ENCODE data around the gene CTNNBIP1.

CTNNBIP1 gene

GRCh38 chr1:9846611-9847171 is 63.4 kb downstream of the CTNNBIP1 start:
- peaks cover 2% of the 10 kb centered on the region; the same call in 1 of the 2 replicates for H3K9me3 ChIP-seq (ENCODE audit: insufficient read depth, low read length)
- DNase-seq (ENCODE audit: low read depth, low spot score): no peak
- no peaks in the 10 kb centered on the region for H3K27me3 ChIP-seq (ENCODE audit: insufficient read depth, insufficient read length)
- TF ChIP-seq YY1 (IDR thresholded peaks at IDR 0.05; ENCODE audit: insufficient read depth, insufficient read length) (no peak), SUZ12 (IDR thresholded peaks at IDR 0.05; ENCODE audit: extremely low read depth, insufficient read depth, insufficient read length) (no peak), ZNF274 (IDR thresholded peaks at IDR 0.05; ENCODE audit: low read depth, low read length) (no peak)
- no peak overlapping the region for H3K9ac ChIP-seq (ENCODE audit: insufficient read length, low read depth)
- no peaks in the 10 kb centered on the region for H3K36me3 ChIP-seq (ENCODE audit: insufficient read depth, insufficient read length, low read length)
- H3K4me1 ChIP-seq (ENCODE audit: insufficient read depth, insufficient read length): peaks cover 17% of the 10 kb centered on the region
- H3K4me3 ChIP-seq (ENCODE audit: insufficient read length, low read depth): no peak overlapping the region

GRCh38 chr1:9845914-9846313 is 64.2 kb downstream of the CTNNBIP1 start:
- Histone ChIP-seq H3K9me3 (ENCODE audit: insufficient read depth, low read length) (peaks cover 9% of the 10 kb centered on the region; the same call in 1 of the 2 replicates), H3K27me3 (ENCODE audit: insufficient read depth, insufficient read length) (peaks cover 2% of the 10 kb centered on the region), H3K4me3 (ENCODE audit: insufficient read length, low read depth) (no peak overlapping the region), H3K4me1 (ENCODE audit: insufficient read depth, insufficient read length) (peaks cover 16% of the 10 kb centered on the region), H3K36me3 (ENCODE audit: insufficient read depth, insufficient read length, low read length) (no peaks in the 10 kb centered on the region), H3K9ac (ENCODE audit: insufficient read length, low read depth) (no peak overlapping the region)
- TF ChIP-seq YY1 (IDR thresholded peaks at IDR 0.05; ENCODE audit: insufficient read depth, insufficient read length) (no peak), ZNF274 (IDR thresholded peaks at IDR 0.05; ENCODE audit: low read depth, low read length) (no peak), SUZ12 (IDR thresholded peaks at IDR 0.05; ENCODE audit: extremely low read depth, insufficient read depth, insufficient read length) (no peak)
- DNase-seq (ENCODE audit: low read depth, low spot score): no peak

GRCh38 chr1:9844756-9845155 is 65.3 kb downstream of the CTNNBIP1 start:
- no peak for TF ChIP-seq ZNF274 (IDR thresholded peaks at IDR 0.05; ENCODE audit: low read depth, low read length)
- no peak for TF ChIP-seq YY1 (IDR thresholded peaks at IDR 0.05; ENCODE audit: insufficient read depth, insufficient read length)
- TF ChIP-seq SUZ12 (IDR thresholded peaks at IDR 0.05; ENCODE audit: extremely low read depth, insufficient read depth, insufficient read length): no peak
- Histone ChIP-seq H3K9me3 (ENCODE audit: insufficient read depth, low read length) (peaks cover 9% of the 10 kb centered on the region; the same call in 1 of the 2 replicates), H3K4me3 (ENCODE audit: insufficient read length, low read depth) (no peak overlapping the region), H3K27me3 (ENCODE audit: insufficient read depth, insufficient read length) (peaks cover 2% of the 10 kb centered on the region), H3K9ac (ENCODE audit: insufficient read length, low read depth) (no peak overlapping the region), H3K4me1 (ENCODE audit: insufficient read depth, insufficient read length) (peaks cover 15% of the 10 kb centered on the region), H3K36me3 (ENCODE audit: insufficient read depth, insufficient read length, low read length) (no peaks in the 10 kb centered on the region)
- DNase-seq (ENCODE audit: low read depth, low spot score): no peak

- H3K27me3 ChIP-seq (ENCODE audit: insufficient read depth, insufficient read length): peaks cover 2% of the 10 kb centered on the region
- H3K4me3 ChIP-seq (ENCODE audit: insufficient read length, low read depth): no peak overlapping the region
- H3K4me1 ChIP-seq (ENCODE audit: insufficient read depth, insufficient read length): peaks cover 15% of the 10 kb centered on the region
- H3K9ac ChIP-seq (ENCODE audit: insufficient read length, low read depth): no peak overlapping the region
- H3K9me3 ChIP-seq (ENCODE audit: insufficient read depth, low read length): peaks cover 9% of the 10 kb centered on the region; the same call in 1 of the 2 replicates
- H3K36me3 ChIP-seq (ENCODE audit: insufficient read depth, insufficient read length, low read length): no peaks in the 10 kb centered on the region
- no peak for TF ChIP-seq ZNF274 (IDR thresholded peaks at IDR 0.05; ENCODE audit: low read depth, low read length)
- TF ChIP-seq SUZ12 (IDR thresholded peaks at IDR 0.05; ENCODE audit: extremely low read depth, insufficient read depth, insufficient read length): no peak
- no peak for TF ChIP-seq YY1 (IDR thresholded peaks at IDR 0.05; ENCODE audit: insufficient read depth, insufficient read length)
- no peak for DNase-seq (ENCODE audit: low read depth, low spot score)
These were observed 66.0 kb downstream of the CTNNBIP1 start for GRCh38 chr1:9844106-9844505.

GRCh38 chr1:9843576-9843945 is 66.5 kb downstream of the CTNNBIP1 start:
- H3K4me3 ChIP-seq (ENCODE audit: insufficient read length, low read depth): no peak overlapping the region
- peaks cover 9% of the 10 kb centered on the region; the same call in 1 of the 2 replicates for H3K9me3 ChIP-seq (ENCODE audit: insufficient read depth, low read length)
- H3K4me1 ChIP-seq (ENCODE audit: insufficient read depth, insufficient read length): peaks cover 15% of the 10 kb centered on the region
- TF ChIP-seq ZNF274 (IDR thresholded peaks at IDR 0.05; ENCODE audit: low read depth, low read length): no peak
- H3K36me3 ChIP-seq (ENCODE audit: insufficient read depth, insufficient read length, low read length): no peaks in the 10 kb centered on the region
- DNase-seq (ENCODE audit: low read depth, low spot score): no peak
- H3K27me3 ChIP-seq (ENCODE audit: insufficient read depth, insufficient read length): peaks cover 2% of the 10 kb centered on the region
- H3K9ac ChIP-seq (ENCODE audit: insufficient read length, low read depth): no peak overlapping the region

- TF ChIP-seq SUZ12 (IDR thresholded peaks at IDR 0.05; ENCODE audit: extremely low read depth, insufficient read depth, insufficient read length): no peak
- TF ChIP-seq ZNF274 (IDR thresholded peaks at IDR 0.05; ENCODE audit: low read depth, low read length): no peak
- no peak for TF ChIP-seq YY1 (IDR thresholded peaks at IDR 0.05; ENCODE audit: insufficient read depth, insufficient read length)
These were observed 67.1 kb downstream of the CTNNBIP1 start for GRCh38 chr1:9842781-9843575.

GRCh38 chr1:9842073-9842711 is 67.9 kb downstream of the CTNNBIP1 start:
- peaks cover 2% of the 10 kb centered on the region for H3K27me3 ChIP-seq (ENCODE audit: insufficient read depth, insufficient read length)
- no peak overlapping the region for H3K4me3 ChIP-seq (ENCODE audit: insufficient read length, low read depth)
- no peak for TF ChIP-seq YY1 (IDR thresholded peaks at IDR 0.05; ENCODE audit: insufficient read depth, insufficient read length)
- no peak for TF ChIP-seq ZNF274 (IDR thresholded peaks at IDR 0.05; ENCODE audit: low read depth, low read length)
- TF ChIP-seq SUZ12 (IDR thresholded peaks at IDR 0.05; ENCODE audit: extremely low read depth, insufficient read depth, insufficient read length): no peak
- H3K9ac ChIP-seq (ENCODE audit: insufficient read length, low read depth): no peak overlapping the region
- H3K36me3 ChIP-seq (ENCODE audit: insufficient read depth, insufficient read length, low read length): no peaks in the 10 kb centered on the region
- H3K9me3 ChIP-seq (ENCODE audit: insufficient read depth, low read length): peaks cover 9% of the 10 kb centered on the region; the same call in 1 of the 2 replicates
- DNase-seq (ENCODE audit: low read depth, low spot score): no peak
- peaks cover 15% of the 10 kb centered on the region for H3K4me1 ChIP-seq (ENCODE audit: insufficient read depth, insufficient read length)

More at GRCh38 chr1:9842781-9843575, 67.1 kb downstream of the CTNNBIP1 start:
- peaks cover 9% of the 10 kb centered on the region; the same call in 1 of the 2 replicates for H3K9me3 ChIP-seq (ENCODE audit: insufficient read depth, low read length)
- no peak for DNase-seq (ENCODE audit: low read depth, low spot score)
- no peak overlapping the region for H3K9ac ChIP-seq (ENCODE audit: insufficient read length, low read depth)
- H3K27me3 ChIP-seq (ENCODE audit: insufficient read depth, insufficient read length): peaks cover 2% of the 10 kb centered on the region
- peaks cover 15% of the 10 kb centered on the region for H3K4me1 ChIP-seq (ENCODE audit: insufficient read depth, insufficient read length)
- no peaks in the 10 kb centered on the region for H3K36me3 ChIP-seq (ENCODE audit: insufficient read depth, insufficient read length, low read length)
- H3K4me3 ChIP-seq (ENCODE audit: insufficient read length, low read depth): no peak overlapping the region
